Upper lobe of left lung (tissue), 4 donors: ENCODE data around the gene GGNBP2.

Experiments
- EP300 ChIP-seq, 4 donors: sonication (generic); formaldehyde crosslinking; IDR thresholded peaks; one replicate each; pipeline ENCODE4 v1.5.1; 2017; ENCODE audit warnings: antibody characterized with exemption in 4 of 4, control low read depth in 2 of 4
- POLR2A ChIP-seq, 4 donors: fragments of 450-650 bp; IDR thresholded peaks; one replicate each; pipeline ENCODE4 v1.5.1; 2016 to 2017; ENCODE audit warnings: antibody characterized with exemption in 4 of 4, mild to moderate bottlenecking in 2 of 4
- POLR2AphosphoS5 ChIP-seq, 2 donors: sonication (generic); formaldehyde crosslinking; IDR thresholded peaks; one replicate each; pipeline ENCODE4 v1.5.1; 2017; ENCODE audit warnings: antibody characterized with exemption in 2 of 2
- TF ChIP-seq, protein P1 (sequence below), 6 experiments: fragments of 450-650 bp in 4 of 6; fragments of 200-600 bp in 2 of 6; sonication (generic) in 2 of 6; IDR thresholded peaks; one replicate each; pipeline ENCODE4 v1.5.1; 2016 to 2019; ENCODE audit warnings: antibody characterized with exemption in 6 of 6

DNA sequence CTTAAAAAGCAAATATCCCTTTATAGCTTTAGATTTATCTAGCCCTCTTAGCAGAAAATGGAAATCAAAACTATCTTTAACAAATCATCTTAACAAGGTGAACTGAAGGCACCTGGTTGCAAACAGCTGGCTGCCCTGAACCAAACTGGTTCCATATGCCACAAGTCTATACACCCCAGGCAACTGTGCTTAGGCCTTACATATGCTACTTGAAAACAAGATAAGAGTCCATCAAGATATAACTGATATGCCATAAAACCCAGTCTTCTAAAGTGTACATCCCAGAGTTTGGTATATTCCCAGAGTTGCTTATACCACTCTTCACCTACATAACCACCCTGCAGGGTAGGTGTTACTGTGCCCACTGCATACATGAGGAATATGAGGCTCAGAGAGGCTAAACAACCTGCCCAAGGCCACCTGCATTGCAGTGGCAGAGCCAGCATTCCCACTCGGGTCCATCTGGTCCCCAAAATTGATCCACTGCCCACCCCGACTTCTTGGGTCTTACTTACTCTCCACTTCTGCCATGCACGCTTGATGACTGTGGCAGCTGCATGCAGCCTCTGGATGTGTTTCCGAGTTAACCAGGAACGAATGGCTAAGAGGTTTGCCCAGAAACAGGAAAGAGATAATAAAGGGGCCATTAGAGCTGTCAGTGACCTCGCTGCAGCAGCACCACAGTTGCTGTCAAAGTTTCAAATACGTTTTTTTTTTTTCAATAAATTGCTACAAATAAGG, 46.0 kb upstream of the GGNBP2 start:
- TF ChIP-seq, protein P1, sequence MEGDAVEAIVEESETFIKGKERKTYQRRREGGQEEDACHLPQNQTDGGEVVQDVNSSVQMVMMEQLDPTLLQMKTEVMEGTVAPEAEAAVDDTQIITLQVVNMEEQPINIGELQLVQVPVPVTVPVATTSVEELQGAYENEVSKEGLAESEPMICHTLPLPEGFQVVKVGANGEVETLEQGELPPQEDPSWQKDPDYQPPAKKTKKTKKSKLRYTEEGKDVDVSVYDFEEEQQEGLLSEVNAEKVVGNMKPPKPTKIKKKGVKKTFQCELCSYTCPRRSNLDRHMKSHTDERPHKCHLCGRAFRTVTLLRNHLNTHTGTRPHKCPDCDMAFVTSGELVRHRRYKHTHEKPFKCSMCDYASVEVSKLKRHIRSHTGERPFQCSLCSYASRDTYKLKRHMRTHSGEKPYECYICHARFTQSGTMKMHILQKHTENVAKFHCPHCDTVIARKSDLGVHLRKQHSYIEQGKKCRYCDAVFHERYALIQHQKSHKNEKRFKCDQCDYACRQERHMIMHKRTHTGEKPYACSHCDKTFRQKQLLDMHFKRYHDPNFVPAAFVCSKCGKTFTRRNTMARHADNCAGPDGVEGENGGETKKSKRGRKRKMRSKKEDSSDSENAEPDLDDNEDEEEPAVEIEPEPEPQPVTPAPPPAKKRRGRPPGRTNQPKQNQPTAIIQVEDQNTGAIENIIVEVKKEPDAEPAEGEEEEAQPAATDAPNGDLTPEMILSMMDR (IDR thresholded peaks at IDR 0.05) = no peak
- TF ChIP-seq POLR2A (IDR thresholded peaks at IDR 0.05) = no peak
- TF ChIP-seq EP300 (IDR thresholded peaks at IDR 0.05) = no peak
- TF ChIP-seq POLR2AphosphoS5 (IDR thresholded peaks at IDR 0.05) = no peak
